H1 (cell line): Measurements from ENCODE around the gene EMC10. TPM values are rescaled to one million over a fixed set of nuclear protein-coding genes. Genes with fewer than 3 reads are reported as not detected.

ENCODE experiments used
- polyA plus RNA-seq, 7 experiments: library from polyadenylated mRNA; depleted of rRNA in 3 of 7; stranded (reverse) in 5 of 7; unstranded in 2 of 7; fragments of >200 nt in 5 of 7; fragments of 200-250 nt in 2 of 7; gene quantifications; 1 replicate in 5 of 7; 2 replicates in 1 of 7; 4 replicates in 1 of 7; pipeline versions ENCODE4 v1.2.1 to v1.2.3, GENCODE V29; 2011 to 2013; ENCODE audit warnings: missing spikeins in 2 of 7, mixed read lengths in 2 of 7
- total RNA-seq: library from RNA; stranded (reverse); fragmentation: NEBNext Ultra II Directional; extraction: Animal tissue kit (Norgen Biotek cat#: 25700); gene quantifications from 2 replicates; pipeline ENCODE4 v1.2.1, GENCODE V29; 2021
- TF ChIP-seq, protein P1 (sequence below): IDR thresholded peaks from 2 replicates; pipeline ENCODE4 v1.6.1; 2011; ENCODE audit warnings: low read depth, mild to moderate bottlenecking, low read length; ENCODE audit not compliant: insufficient read depth
- TF ChIP-seq, protein P2 (sequence below): IDR thresholded peaks from 2 replicates; pipeline ENCODE4 v1.6.1; 2012; ENCODE audit warnings: inconsistent platforms

The EMC10 gene
- total and polyA plus RNA-seq, 2 of the 8 experiments (the other 6 are each of a cell fraction or from before 2014, with no cell fraction given), result 77.6 to 103 TPM

DNA sequence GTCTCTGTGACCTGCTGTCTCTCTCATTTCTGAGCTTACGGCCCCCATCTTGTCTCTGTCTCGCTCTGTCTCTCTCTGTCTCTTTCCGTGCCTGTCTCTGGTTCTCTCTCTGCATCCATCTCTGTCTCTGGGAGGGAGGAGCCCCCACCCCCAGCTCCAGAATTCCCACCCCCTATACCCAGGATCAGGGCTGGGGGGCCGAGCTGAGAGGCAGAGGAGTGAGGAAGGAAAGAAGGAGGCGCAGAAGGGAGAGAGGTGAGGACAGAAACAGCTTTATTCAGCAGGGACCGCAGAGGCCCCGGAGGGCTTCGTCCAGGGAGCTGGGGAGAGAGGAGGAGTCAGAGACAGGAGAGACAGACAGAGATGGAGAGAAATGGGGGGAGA, 20.7 kb downstream of the EMC10 start (continued):
- TF ChIP-seq, protein P1, sequence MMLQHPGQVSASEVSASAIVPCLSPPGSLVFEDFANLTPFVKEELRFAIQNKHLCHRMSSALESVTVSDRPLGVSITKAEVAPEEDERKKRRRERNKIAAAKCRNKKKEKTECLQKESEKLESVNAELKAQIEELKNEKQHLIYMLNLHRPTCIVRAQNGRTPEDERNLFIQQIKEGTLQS, result no peak
- TF ChIP-seq, protein P2, sequence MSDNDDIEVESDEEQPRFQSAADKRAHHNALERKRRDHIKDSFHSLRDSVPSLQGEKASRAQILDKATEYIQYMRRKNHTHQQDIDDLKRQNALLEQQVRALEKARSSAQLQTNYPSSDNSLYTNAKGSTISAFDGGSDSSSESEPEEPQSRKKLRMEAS, result no peak
- TF ChIP-seq, all 59 proteins: peak for 0
